A549 (cell line): ENCODE results near the gene NDUFV3. TPM values are rescaled to one million over a fixed set of nuclear protein-coding genes. Genes with fewer than 3 reads are reported as not detected.
A peak's percentile ranks its signal among the peaks of the same experiment; 100 is the strongest.
"Not testable (repeated sequence)": the region's sequence is repeated elsewhere in the genome, so short reads cannot be mapped to it uniquely, and the experiment has no call there.

Experiments used
- ATAC-seq, 2 experiments: fragments of 200-7000 bp in 1 of 2; fragments of >200 bp in 1 of 2; cut with Nextera tagmentation in 1 of 2; cut with Tn5 transposase in 1 of 2; 3 replicates each; pipeline versions ENCODE4 v1.8.0 to v1.9.1; 2018 to 2020; ENCODE audit warnings: mild to moderate bottlenecking in 1 of 2, moderate library complexity in 1 of 2
- CTCF ChIA-PET: fragments of 300-600 bp; sonication (Branson Sonifier 250); formaldehyde crosslinking; extraction: SDS; loops from one replicate; lab custom pipeline; 2021; ENCODE audit warnings: antibody characterized with exemption, inconsistent platforms; lab: Yijun Ruan, JAX
- POLR2A ChIA-PET: fragments of 350-600 bp; formaldehyde crosslinking; extraction: SDS; loops from one replicate; lab custom pipeline; 2021; ENCODE audit warnings: antibody characterized with exemption, inconsistent platforms; lab: Yijun Ruan, JAX
- DNase-seq, 2 experiments: peaks; one replicate each; pipeline versions ENCODE4 v3.0.0 to v3.0.0-alpha.2; 2011 to 2016; ENCODE audit warnings: low read depth in 1 of 2, low spot score in 1 of 2
- FAIRE-seq: peaks from 2 replicates; lab custom pipeline; 2011; peaks lifted over from hg19 to GRCh38; lab: Jason Lieb, UNC
- H3K27ac ChIP-seq, 2 experiments: fragments of >200 bp; sonication (Bioruptor Twin); formaldehyde crosslinking; 3 replicates each; pipeline ENCODE4 v1.5.1; 2016 to 2017
- H3K4me1 ChIP-seq: fragments of >200 bp; sonication (Bioruptor Twin); formaldehyde crosslinking; 3 replicates; pipeline ENCODE4 v1.6.1; 2016
- H3K4me2 ChIP-seq: fragments of >200 bp; sonication (Bioruptor Twin); formaldehyde crosslinking; 3 replicates; pipeline ENCODE4 v1.6.1; 2016
- H3K4me3 ChIP-seq: fragments of >200 bp; sonication (Bioruptor Twin); formaldehyde crosslinking; 3 replicates; pipeline ENCODE4 v1.5.1; 2016
- H3K9me3 ChIP-seq: fragments of >200 bp; sonication (Bioruptor Twin); formaldehyde crosslinking; 3 replicates; pipeline ENCODE4 v1.6.1; 2016
- ATOH8 ChIP-seq: fragments of 250-450 bp; sonication (Bioruptor Pico); IDR thresholded peaks from 2 replicates; pipeline ENCODE4 v1.5.0; 2020; ENCODE audit warnings: low read depth, mild to moderate bottlenecking, moderate library complexity
- CBX2 ChIP-seq: fragments of 200-600 bp; sonication (generic); IDR thresholded peaks from 2 replicates; pipeline ENCODE4 v1.6.1; 2016; ENCODE audit warnings: low read depth, mild to moderate bottlenecking, borderline replicate concordance
- CEBPB ChIP-seq, 2 experiments: fragments of >200 bp in 1 of 2; sonication (Bioruptor Twin) in 1 of 2; formaldehyde crosslinking in 1 of 2; IDR thresholded peaks; 2 replicates each; pipeline ENCODE4 v1.6.1; 2012 to 2016
- CHD4 ChIP-seq: fragments of 200-600 bp; sonication (generic); IDR thresholded peaks from 2 replicates; pipeline ENCODE4 v1.6.1; 2016; ENCODE audit warnings: antibody characterized with exemption, mild to moderate bottlenecking, borderline replicate concordance
- FOSB ChIP-seq: fragments of 250-450 bp; sonication (Bioruptor Pico); IDR thresholded peaks from 2 replicates; pipeline ENCODE4 v1.5.0; 2020; ENCODE audit warnings: mild to moderate bottlenecking, moderate library complexity
- FOSL2 ChIP-seq, 2 experiments: fragments of 450-650 bp in 1 of 2; fragments of >200 bp in 1 of 2; sonication (Bioruptor Twin) in 1 of 2; formaldehyde crosslinking; IDR thresholded peaks; 2 replicates each; pipeline versions ENCODE4 v1.5.0 to v1.6.1; 2016 to 2020; ENCODE audit warnings: mild to moderate bottlenecking in 1 of 2, moderate library complexity in 1 of 2
- FOXS1 ChIP-seq: fragments of 250-450 bp; sonication (Bioruptor Pico); IDR thresholded peaks from 2 replicates; pipeline ENCODE4 v1.5.0; 2020; ENCODE audit warnings: mild to moderate bottlenecking, moderate library complexity
- JUN ChIP-seq, 2 experiments: fragments of >200 bp; sonication (Bioruptor Twin); formaldehyde crosslinking; IDR thresholded peaks; 2 replicates in 1 of 2; 3 replicates in 1 of 2; pipeline ENCODE4 v1.6.1; 2016 to 2017
- JUNB ChIP-seq: fragments of >200 bp; sonication (Bioruptor Twin); formaldehyde crosslinking; IDR thresholded peaks from 2 replicates; pipeline ENCODE4 v1.6.1; 2016
- KDM5A ChIP-seq: fragments of 200-600 bp; sonication (generic); IDR thresholded peaks from 2 replicates; pipeline ENCODE4 v1.6.1; 2016; ENCODE audit warnings: antibody characterized with exemption, mild to moderate bottlenecking
- MAZ ChIP-seq: fragments of 150-350 bp; IDR thresholded peaks from 2 replicates; pipeline ENCODE4 v1.6.1; 2014; ENCODE audit warnings: antibody characterized with exemption, low read depth, low read length, borderline replicate concordance
- MYC ChIP-seq: IDR thresholded peaks from 2 replicates; pipeline ENCODE4 v1.6.1; 2012; ENCODE audit warnings: mild to moderate bottlenecking, inconsistent platforms, low read length, improper control_type of control experiment, borderline replicate concordance
- NPAS2 ChIP-seq: fragments of 250-450 bp; sonication (Bioruptor Pico); IDR thresholded peaks from 2 replicates; pipeline ENCODE4 v1.8.0; 2022; ENCODE audit warnings: mild to moderate bottlenecking, moderate library complexity, borderline replicate concordance
- NR3C1 ChIP-seq: fragments of >200 bp; sonication (Bioruptor Twin); formaldehyde crosslinking; IDR thresholded peaks from 3 replicates; pipeline ENCODE4 v1.6.1; 2017
- POLR2AphosphoS2 ChIP-seq: conservative IDR thresholded peaks from 2 replicates; pipeline ENCODE4 v1.6.1; 2012; ENCODE audit warnings: low read length, improper control_type of control experiment, inconsistent platforms
- RAD21 ChIP-seq, 2 experiments: fragments of >200 bp in 1 of 2; sonication (Bioruptor Twin) in 1 of 2; formaldehyde crosslinking in 1 of 2; IDR thresholded peaks in 1 of 2; conservative IDR thresholded peaks in 1 of 2; 2 replicates in 1 of 2; 3 replicates in 1 of 2; pipeline ENCODE4 v1.6.1; 2012 to 2018; ENCODE audit warnings: inconsistent platforms in 1 of 2
- SREBF2 ChIP-seq: fragments of 450-650 bp; IDR thresholded peaks from 2 replicates; pipeline ENCODE4 v1.6.1; 2014; ENCODE audit warnings: mild to moderate bottlenecking, moderate library complexity
- USF2 ChIP-seq: fragments of 450-650 bp; IDR thresholded peaks from 2 replicates; pipeline ENCODE4 v1.6.1; 2014; ENCODE audit warnings: antibody characterized with exemption
- WGBS: methylation state at CpG from one replicate; pipeline ENCODE4 v1.1.6; 2017; ENCODE audit errors: missing lambda C conversion rate; 5-methylcytosine and 5-hydroxymethylcytosine counted together
- polyA plus RNA-seq, 4 experiments: library from polyadenylated mRNA; depleted of rRNA in 3 of 4; stranded (reverse); fragments of >200 nt; fragmentation: RNase III in 1 of 4; extraction: RNeasy Plus Mini Kit Qiagen cat#74134 plus additional on column Dnase treatment in 1 of 4; gene quantifications; 2 replicates in 3 of 4; 3 replicates in 1 of 4; pipeline ENCODE4 v1.2.3, GENCODE V29; 2011 to 2017
- TF ChIP-seq, protein P1 (sequence below): fragments of >200 bp; sonication (Bioruptor Twin); formaldehyde crosslinking; IDR thresholded peaks from 2 replicates; pipeline ENCODE4 v1.6.1; 2016

NDUFV3 gene
- polyA plus RNA-seq, 2 of the 4 experiments (the other 2 are of a cell fraction), result 17.1 to 20.7 TPM

DNA sequence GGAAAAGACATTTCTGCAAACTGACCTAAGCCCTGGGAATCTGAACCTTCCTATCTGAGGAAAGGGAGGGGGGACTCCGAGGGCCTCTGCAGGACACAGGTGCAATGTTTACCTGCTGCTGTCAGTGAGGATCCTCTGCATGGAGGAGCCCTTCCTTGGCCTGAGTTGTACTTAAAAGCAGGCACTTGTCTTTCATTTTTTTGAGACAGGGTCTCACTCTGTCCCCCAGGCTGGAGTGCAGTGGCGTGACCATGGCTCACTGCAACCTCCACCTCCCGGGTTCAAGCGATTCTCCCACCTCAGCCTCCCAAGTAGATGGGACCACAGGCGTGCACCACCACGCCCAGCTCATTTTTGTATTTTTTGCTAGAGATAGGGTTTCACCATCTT is 45.5 kb downstream of the NDUFV3 start:
- WGBS, result 88% methylated on average over 6 of the region's 6 CpGs
- POLR2A ChIA-PET, H3K4me3 ChIP-seq, H3K27ac ChIP-seq, FAIRE-seq, DNase-seq, H3K4me2 ChIP-seq, ATAC-seq, H3K9me3 ChIP-seq, CTCF ChIA-PET: not testable (repeated sequence)
- H3K4me1 ChIP-seq, result peaks cover 15% of the 10 kb centered on the region

DNA sequence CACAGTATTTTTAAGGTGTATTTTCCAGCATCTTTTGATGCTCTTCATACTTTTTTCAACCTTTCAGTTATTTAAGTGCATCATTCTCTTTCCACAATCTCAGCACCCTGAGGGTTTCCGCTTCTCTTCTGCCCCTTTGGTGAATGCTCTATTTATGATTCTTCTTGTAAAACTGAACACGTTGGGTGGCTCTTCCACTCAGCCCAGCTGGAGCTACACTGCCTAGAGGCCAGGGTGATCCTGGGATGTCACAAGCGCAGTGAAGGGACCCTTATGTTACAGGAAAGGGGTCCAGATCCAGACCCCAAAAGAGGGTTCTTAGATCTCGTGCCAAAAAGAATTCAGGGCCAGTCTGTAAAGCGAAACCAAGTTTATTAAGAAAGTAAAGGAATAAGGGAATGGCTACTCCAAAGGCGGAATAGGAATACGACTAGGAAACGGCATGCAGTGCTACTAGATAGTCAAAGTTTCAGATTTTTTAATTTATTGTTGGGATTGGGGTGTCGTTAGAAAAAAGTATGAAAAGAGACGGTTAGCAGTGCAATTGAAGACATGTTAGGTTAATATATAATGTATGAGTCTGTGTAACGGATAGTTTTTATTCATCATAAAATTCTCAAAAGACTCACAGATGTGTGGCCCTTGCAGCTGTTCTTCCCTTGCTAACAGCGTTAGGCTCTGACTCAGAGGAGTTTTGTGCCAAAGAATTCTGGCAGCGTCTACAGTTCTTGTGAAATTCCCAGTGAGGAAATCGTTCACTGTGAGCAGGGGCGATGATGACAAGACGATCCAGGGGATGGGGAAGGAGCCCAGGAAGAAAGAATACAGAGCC is 46.7 kb downstream of the NDUFV3 start:
- no peak overlapping the region for H3K4me3 ChIP-seq
- 36% methylated on average over 15 of the region's 16 CpGs for WGBS
- CTCF ChIA-PET, result no interaction called here
- POLR2A ChIA-PET, result interaction anchor here (0.6 kb wide), 1 partner anchor 11 kb away, joined by 5 read pairs; no protein-coding TSS in a partner anchor
- FAIRE-seq (no peak), ATAC-seq (peak; percentile 93 to 100)
- peak overlapping the region; percentile 74 for H3K4me2 ChIP-seq
- TF ChIP-seq, protein P1, sequence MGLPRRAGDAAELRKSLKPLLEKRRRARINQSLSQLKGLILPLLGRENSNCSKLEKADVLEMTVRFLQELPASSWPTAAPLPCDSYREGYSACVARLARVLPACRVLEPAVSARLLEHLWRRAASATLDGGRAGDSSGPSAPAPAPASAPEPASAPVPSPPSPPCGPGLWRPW, result peak; percentile 51; the same call in 1 of the 2 replicates
- TF ChIP-seq CEBPB (IDR thresholded peaks at IDR 0.05), result peak; percentile 81 to 92; a peak in 3 of 4 replicates
- TF ChIP-seq FOXS1, result no peak
- no peak for TF ChIP-seq FOSB (CRISPR knock-in tag)
- TF ChIP-seq FOSL2 (IDR thresholded peaks at IDR 0.05), result 0 out of 2 replicates have a peak, but pooled peaks have one; percentile 20
- peak; percentile 63 for TF ChIP-seq FOSL2 (CRISPR knock-in tag; IDR thresholded peaks at IDR 0.05)
- TF ChIP-seq CHD4, result no peak
- TF ChIP-seq CBX2, result no peak
- TF ChIP-seq NPAS2 (CRISPR knock-in tag), result no peak
- peak; percentile 27; the same call in 1 of the 2 replicates for TF ChIP-seq JUNB
- TF ChIP-seq, all 56 proteins: peak for 4
- DNase-seq, result peak; percentile 59 to 76
- H3K9me3 ChIP-seq, result no peaks in the 10 kb centered on the region
- peak overlapping the region; percentile 12 to 69; a peak in 3 of 6 replicates for H3K27ac ChIP-seq
- peaks cover 15% of the 10 kb centered on the region for H3K4me1 ChIP-seq

DNA sequence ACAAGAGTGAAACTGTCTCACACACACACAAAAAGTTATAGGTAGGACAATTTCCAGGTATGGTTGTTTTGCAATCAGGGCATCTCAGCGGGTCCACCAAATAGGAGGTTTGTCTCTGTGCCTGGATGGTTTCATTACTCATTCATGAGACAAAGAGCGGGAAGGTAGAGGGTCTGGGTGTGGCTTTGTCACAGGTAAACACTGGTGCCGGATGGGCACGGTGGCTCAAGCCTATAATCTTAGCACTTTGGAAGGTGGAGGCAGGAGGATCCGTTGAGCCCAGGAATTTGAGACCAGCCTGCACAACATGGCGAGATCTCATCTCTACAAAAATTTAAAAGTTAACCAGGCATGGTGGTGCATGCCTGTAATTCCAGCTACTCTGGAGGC is 48.6 kb downstream of the NDUFV3 start:
- POLR2A ChIA-PET, result no interaction called here
- Histone ChIP-seq H3K27ac (no peak overlapping the region), H3K4me1 (peaks cover 15% of the 10 kb centered on the region), H3K9me3 (no peaks in the 10 kb centered on the region), H3K4me2 (no peak overlapping the region), H3K4me3 (no peak overlapping the region)
- DNase-seq (no peak), FAIRE-seq (no peak), ATAC-seq (no peak)
- WGBS, result 90% methylated on average over 6 of the region's 6 CpGs
- CTCF ChIA-PET, result no interaction called here
- TF ChIP-seq JUN (IDR thresholded peaks at IDR 0.05), result no peak
- TF ChIP-seq POLR2AphosphoS2, result no peak
- TF ChIP-seq KDM5A, result no peak
- TF ChIP-seq MAZ, result no peak
- TF ChIP-seq SREBF2, result no peak
- no peak for TF ChIP-seq USF2
- no peak for TF ChIP-seq ATOH8 (CRISPR knock-in tag)
- no peak for TF ChIP-seq NR3C1
- no peak for TF ChIP-seq MYC
- TF ChIP-seq RAD21 (conservative IDR thresholded peaks at IDR 0.05 in 1 of 2, IDR thresholded peaks at IDR 0.05 in 1 of 2), result no peak
